ENCODE measurements around the gene ALB. TPM values are rescaled to one million over a fixed set of nuclear protein-coding genes. Genes with fewer than 3 reads are reported as not detected.
"Not testable (repeated sequence)": the region's sequence is repeated elsewhere in the genome, so short reads cannot be mapped to it uniquely, and the experiment has no call there.

ALB gene
- not detected for total RNA-seq

- H3K4me3 Mint-ChIP-seq = no peak within 1 kb of the TSS
- DNase-seq = no peak
- H3K27ac Mint-ChIP-seq = no peak within 1 kb of the TSS
- H3K27me3 Mint-ChIP-seq = no peaks in the 10 kb centered on the region
- H3K9me3 Mint-ChIP-seq = no peaks in the 10 kb centered on the region
- H3K4me1 Mint-ChIP-seq = no peaks in the 10 kb centered on the region
- no peaks in the 10 kb centered on the region for H3K36me3 Mint-ChIP-seq
Observed at GRCh38 chr4:73404042-73404441, at the start of gene ALB. Gene ALB (plus strand): TSS chr4:73404287. CDS start chr4:73404328, 41 bp downstream.

- not testable (repeated sequence) for H3K36me3 Mint-ChIP-seq, H3K4me3 Mint-ChIP-seq, DNase-seq, H3K27me3 Mint-ChIP-seq, H3K27ac Mint-ChIP-seq, H3K4me1 Mint-ChIP-seq
- H3K9me3 Mint-ChIP-seq = peaks cover 18% of the 10 kb centered on the region
Observed at GRCh38 chr4:73357174-73357573, 46.9 kb upstream of the ALB start.

- not testable (repeated sequence) for H3K27me3 Mint-ChIP-seq, H3K4me1 Mint-ChIP-seq, H3K4me3 Mint-ChIP-seq, DNase-seq, H3K9me3 Mint-ChIP-seq, H3K27ac Mint-ChIP-seq, H3K36me3 Mint-ChIP-seq
Observed at GRCh38 chr4:73369506-73370199, 34.4 kb upstream of the ALB start.

- no peaks in the 10 kb centered on the region for H3K4me1 Mint-ChIP-seq
- no peak for DNase-seq
- H3K9me3 Mint-ChIP-seq = no peaks in the 10 kb centered on the region
Observed at GRCh38 chr4:73375328-73375741, 28.8 kb upstream of the ALB start.

GRCh38 chr4:73376251-73376650 lies 27.8 kb upstream of the ALB start:
- Mint-ChIP-seq H3K4me1 (no peaks in the 10 kb centered on the region), H3K27ac (no peak overlapping the region), H3K27me3 (no peaks in the 10 kb centered on the region), H3K9me3 (no peaks in the 10 kb centered on the region), H3K36me3 (no peaks in the 10 kb centered on the region), H3K4me3 (no peak overlapping the region)
- DNase-seq = no peak

More at GRCh38 chr4:73375328-73375741, 28.8 kb upstream of the ALB start:
- H3K27me3 Mint-ChIP-seq = no peaks in the 10 kb centered on the region
- H3K4me3 Mint-ChIP-seq = no peak overlapping the region
- H3K36me3 Mint-ChIP-seq = no peaks in the 10 kb centered on the region
- no peak overlapping the region for H3K27ac Mint-ChIP-seq

- no peaks in the 10 kb centered on the region for H3K4me1 Mint-ChIP-seq
- H3K27me3 Mint-ChIP-seq = no peaks in the 10 kb centered on the region
- no peak for DNase-seq
- H3K4me3 Mint-ChIP-seq = no peak overlapping the region
- no peaks in the 10 kb centered on the region for H3K36me3 Mint-ChIP-seq
- H3K27ac Mint-ChIP-seq = no peak overlapping the region
- H3K9me3 Mint-ChIP-seq = no peaks in the 10 kb centered on the region
Observed at GRCh38 chr4:73376976-73377375, 27.1 kb upstream of the ALB start.

DNA sequence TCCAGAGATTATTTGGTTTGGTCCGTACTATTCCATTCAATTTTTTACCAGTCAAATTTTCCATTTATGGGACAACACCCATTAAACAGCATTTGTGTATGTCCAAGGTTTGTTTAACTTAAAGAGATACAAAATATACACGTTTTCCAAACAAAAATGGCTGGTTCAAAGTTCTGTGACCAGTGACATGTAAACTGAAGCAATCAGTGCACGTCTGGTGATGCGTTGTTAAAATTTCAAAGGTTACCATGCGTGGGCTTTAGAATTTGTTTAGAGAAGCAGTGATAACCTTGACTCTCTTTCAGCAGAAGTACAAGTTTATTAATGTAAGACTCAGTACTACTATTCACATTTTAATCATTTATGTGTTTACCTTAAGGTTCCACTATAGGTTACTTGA lies 25.2 kb upstream of the ALB start:
- no peaks in the 10 kb centered on the region for H3K36me3 Mint-ChIP-seq
- H3K27ac Mint-ChIP-seq = no peak overlapping the region
- H3K9me3 Mint-ChIP-seq = no peaks in the 10 kb centered on the region
- no peaks in the 10 kb centered on the region for H3K27me3 Mint-ChIP-seq
- no peak overlapping the region for H3K4me3 Mint-ChIP-seq
- no peaks in the 10 kb centered on the region for H3K4me1 Mint-ChIP-seq
- DNase-seq = no peak

DNA sequence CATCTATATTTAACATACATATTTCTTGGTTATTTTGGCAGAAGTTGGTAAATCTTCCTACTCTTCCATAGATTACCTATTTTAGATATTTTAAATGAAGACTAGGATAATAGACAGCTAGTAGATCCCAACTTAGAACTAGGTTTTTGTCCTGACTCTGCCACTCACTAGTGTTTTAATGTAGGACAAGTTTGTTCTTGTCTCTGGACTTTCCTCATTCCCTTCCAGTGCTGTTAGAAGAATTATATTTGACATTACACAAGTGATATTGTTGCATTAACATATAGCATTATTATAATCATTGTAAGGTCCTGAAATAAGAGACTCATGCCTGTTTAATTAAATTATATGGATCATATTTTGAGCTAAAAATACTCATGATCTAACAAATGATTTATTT lies 24.1 kb upstream of the ALB start:
- H3K36me3 Mint-ChIP-seq = no peaks in the 10 kb centered on the region
- H3K27me3 Mint-ChIP-seq = no peaks in the 10 kb centered on the region
- no peak overlapping the region for H3K27ac Mint-ChIP-seq
- DNase-seq = no peak
- H3K4me1 Mint-ChIP-seq = no peaks in the 10 kb centered on the region
- no peak overlapping the region for H3K4me3 Mint-ChIP-seq
- no peaks in the 10 kb centered on the region for H3K9me3 Mint-ChIP-seq

DNA sequence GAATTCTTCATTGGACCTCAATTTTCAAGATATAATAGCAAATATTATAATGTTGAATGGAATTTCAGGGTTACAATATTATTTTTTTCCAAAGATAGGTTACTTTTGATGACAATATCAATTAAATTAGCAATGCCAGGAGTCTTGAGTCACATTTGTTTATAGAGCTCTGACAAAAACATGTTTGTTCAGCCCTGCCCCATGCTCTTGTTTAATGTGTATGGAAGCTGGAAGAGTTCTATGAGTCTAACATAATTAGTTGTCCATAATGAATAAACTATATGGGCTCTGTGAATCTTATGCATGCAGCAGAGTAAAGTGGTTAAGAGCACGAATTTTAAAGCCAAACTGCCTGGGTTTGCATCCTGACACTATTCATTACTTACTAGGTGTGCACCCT lies 22.9 kb upstream of the ALB start:
- no peaks in the 10 kb centered on the region for H3K36me3 Mint-ChIP-seq
- H3K9me3 Mint-ChIP-seq = peaks cover 2% of the 10 kb centered on the region
- H3K27me3 Mint-ChIP-seq = peaks cover under 1% of the 10 kb centered on the region
- no peak overlapping the region for H3K27ac Mint-ChIP-seq
- no peaks in the 10 kb centered on the region for H3K4me1 Mint-ChIP-seq
- no peak overlapping the region for H3K4me3 Mint-ChIP-seq
- DNase-seq = no peak

- H3K27ac Mint-ChIP-seq = no peak overlapping the region
- no peaks in the 10 kb centered on the region for H3K4me1 Mint-ChIP-seq
- DNase-seq = no peak
- no peak overlapping the region for H3K4me3 Mint-ChIP-seq
- H3K36me3 Mint-ChIP-seq = no peaks in the 10 kb centered on the region
- peaks cover 7% of the 10 kb centered on the region for H3K9me3 Mint-ChIP-seq
- H3K27me3 Mint-ChIP-seq = peaks cover 6% of the 10 kb centered on the region
Observed at GRCh38 chr4:73383452-73383851, 20.6 kb upstream of the ALB start.

GRCh38 chr4:73387552-73387951 lies 16.5 kb upstream of the ALB start:
- Mint-ChIP-seq H3K4me3 (no peak overlapping the region), H3K27ac (no peak overlapping the region), H3K4me1 (no peaks in the 10 kb centered on the region), H3K27me3 (peaks cover 6% of the 10 kb centered on the region), H3K9me3 (peaks cover 7% of the 10 kb centered on the region), H3K36me3 (no peaks in the 10 kb centered on the region)
- no peak for DNase-seq

DNA sequence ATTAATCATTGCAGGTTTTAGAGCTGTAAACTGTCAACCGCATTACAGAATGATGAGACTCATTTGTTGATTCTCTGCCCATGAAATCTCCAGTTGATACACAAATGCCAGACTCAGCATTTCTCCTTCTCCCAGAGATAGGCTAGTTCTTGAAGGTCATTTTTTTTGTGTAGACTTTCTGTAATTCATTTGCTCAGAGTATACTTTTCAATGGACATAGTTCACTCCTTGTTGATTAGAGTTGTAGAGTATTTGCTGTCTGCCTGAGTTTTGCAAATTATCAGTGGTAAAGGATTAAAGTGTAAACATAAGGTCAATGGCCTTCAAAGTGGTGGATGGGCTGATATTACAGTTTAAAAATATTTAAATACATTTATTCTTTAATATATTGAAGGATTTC lies 15.2 kb upstream of the ALB start:
- H3K27ac Mint-ChIP-seq = no peak overlapping the region
- H3K27me3 Mint-ChIP-seq = peaks cover 6% of the 10 kb centered on the region
- peaks cover 7% of the 10 kb centered on the region for H3K9me3 Mint-ChIP-seq
- DNase-seq = no peak
- H3K4me3 Mint-ChIP-seq = no peak overlapping the region
- H3K4me1 Mint-ChIP-seq = no peaks in the 10 kb centered on the region
- no peaks in the 10 kb centered on the region for H3K36me3 Mint-ChIP-seq

DNA sequence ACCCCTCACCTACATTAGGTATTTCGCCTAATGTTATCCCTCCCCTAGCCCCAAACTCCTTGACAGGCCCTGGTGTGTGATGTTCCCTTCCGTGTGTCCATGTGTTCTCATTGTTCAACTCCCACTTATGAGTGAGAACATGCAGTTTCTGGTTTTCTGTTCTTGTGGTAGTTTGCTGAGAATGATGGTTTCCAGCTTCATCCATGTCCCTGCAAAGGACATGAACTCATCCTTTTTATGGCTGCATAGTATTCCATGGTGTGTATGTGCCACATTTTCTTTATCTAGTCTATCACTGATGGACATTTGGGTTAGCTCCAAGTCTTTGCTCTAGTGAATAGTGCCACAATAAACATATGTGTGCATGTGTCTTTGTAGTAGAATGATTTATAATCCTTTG lies 14.4 kb upstream of the ALB start:
- not testable (repeated sequence) for H3K27me3 Mint-ChIP-seq

DNA sequence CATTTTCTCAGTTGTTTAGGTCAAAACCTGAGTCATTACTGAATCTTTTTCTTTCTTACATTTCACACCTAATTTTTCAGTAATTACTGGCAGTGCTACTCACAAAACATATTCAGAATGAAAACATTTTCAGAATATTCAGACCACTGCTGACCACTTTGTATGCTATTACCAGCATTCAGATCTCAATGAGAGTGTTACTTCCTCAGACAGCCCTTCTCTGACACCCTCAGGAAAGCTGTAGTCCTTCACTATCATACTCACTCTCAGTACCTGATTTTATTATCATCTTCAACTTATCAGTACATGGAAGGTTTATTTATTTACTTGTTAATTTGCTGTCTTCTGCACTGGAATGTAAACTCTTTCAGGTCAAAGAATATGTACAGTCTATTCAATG lies 12.3 kb upstream of the ALB start:
- no peaks in the 10 kb centered on the region for H3K9me3 Mint-ChIP-seq
- no peak for DNase-seq
- no peak overlapping the region for H3K4me3 Mint-ChIP-seq
- H3K4me1 Mint-ChIP-seq = no peaks in the 10 kb centered on the region
- H3K27ac Mint-ChIP-seq = no peak overlapping the region
- H3K27me3 Mint-ChIP-seq = no peaks in the 10 kb centered on the region
- no peaks in the 10 kb centered on the region for H3K36me3 Mint-ChIP-seq

More for the DNA sequence above, 14.4 kb upstream of the ALB start:
- DNase-seq, H3K4me1 Mint-ChIP-seq, H3K27ac Mint-ChIP-seq, H3K4me3 Mint-ChIP-seq, H3K9me3 Mint-ChIP-seq, H3K36me3 Mint-ChIP-seq: not testable (repeated sequence)

- Mint-ChIP-seq H3K27me3 (no peaks in the 10 kb centered on the region), H3K4me1 (no peaks in the 10 kb centered on the region), H3K27ac (no peak overlapping the region), H3K9me3 (no peaks in the 10 kb centered on the region), H3K4me3 (no peak overlapping the region), H3K36me3 (no peaks in the 10 kb centered on the region)
- no peak for DNase-seq
Observed at GRCh38 chr4:73392936-73393335, 11.2 kb upstream of the ALB start.

GRCh38 chr4:73396304-73396703 lies 7.8 kb upstream of the ALB start:
- no peak for DNase-seq
- no peaks in the 10 kb centered on the region for H3K9me3 Mint-ChIP-seq
- H3K4me1 Mint-ChIP-seq = no peaks in the 10 kb centered on the region
- H3K27ac Mint-ChIP-seq = no peak overlapping the region
- H3K36me3 Mint-ChIP-seq = no peaks in the 10 kb centered on the region
- no peak overlapping the region for H3K4me3 Mint-ChIP-seq
- H3K27me3 Mint-ChIP-seq = no peaks in the 10 kb centered on the region

All from activated naive CD8-positive, alpha-beta T cell treated with anti-CD3 and anti-CD28 coated beads for 36 hours (primary cell).